ENCODE measurements around the gene TMEM178B.
"Not testable (repeated sequence)": the region's sequence is repeated elsewhere in the genome, so short reads cannot be mapped to it uniquely, and the experiment has no call there.

TMEM178B gene

GRCh38 chr7:141073641-141074161 lies at the start of gene TMEM178B:
Gene TMEM178B, plus strand, starts transcription at chr7:141074064.
- Histone ChIP-seq H3K27me3 (ENCODE audit: control insufficient read depth, insufficient read depth, low read length) (peaks cover 55% of the 10 kb centered on the region), H3K36me3 (ENCODE audit: control insufficient read depth, insufficient read depth, low read length) (no peaks in the 10 kb centered on the region), H3K9me3 (ENCODE audit: control insufficient read depth, insufficient read depth, low read length) (no peaks in the 10 kb centered on the region), H3K9ac (ENCODE audit: low read depth, low read length) (peak within 1 kb of the TSS; percentile 61), H3K4me3 (ENCODE audit: low read depth, low read length) (peak within 1 kb of the TSS; percentile 82), H3K4me1 (ENCODE audit: control insufficient read depth, insufficient read depth, low read length) (peaks cover 3% of the 10 kb centered on the region)

- Histone ChIP-seq H3K27me3 (ENCODE audit: control insufficient read depth, insufficient read depth, low read length) (no peaks in the 10 kb centered on the region), H3K4me3 (ENCODE audit: low read depth, low read length) (no peak overlapping the region), H3K9me3 (ENCODE audit: control insufficient read depth, insufficient read depth, low read length) (no peaks in the 10 kb centered on the region), H3K36me3 (ENCODE audit: control insufficient read depth, insufficient read depth, low read length) (no peaks in the 10 kb centered on the region), H3K9ac (ENCODE audit: low read depth, low read length) (no peak overlapping the region), H3K4me1 (ENCODE audit: control insufficient read depth, insufficient read depth, low read length) (no peaks in the 10 kb centered on the region)
Measured at GRCh38 chr7:141024668-141025067, 49.2 kb upstream of the TMEM178B start.

- H3K4me3 ChIP-seq (ENCODE audit: low read depth, low read length), result no peak overlapping the region
- H3K9me3 ChIP-seq (ENCODE audit: control insufficient read depth, insufficient read depth, low read length), result no peaks in the 10 kb centered on the region
- H3K36me3 ChIP-seq (ENCODE audit: control insufficient read depth, insufficient read depth, low read length), result no peaks in the 10 kb centered on the region
- no peak overlapping the region for H3K9ac ChIP-seq (ENCODE audit: low read depth, low read length)
- H3K27me3 ChIP-seq (ENCODE audit: control insufficient read depth, insufficient read depth, low read length), result no peaks in the 10 kb centered on the region
- no peaks in the 10 kb centered on the region for H3K4me1 ChIP-seq (ENCODE audit: control insufficient read depth, insufficient read depth, low read length)
Measured at GRCh38 chr7:141027043-141027442, 46.8 kb upstream of the TMEM178B start.

- Histone ChIP-seq H3K27me3 (ENCODE audit: control insufficient read depth, insufficient read depth, low read length) (no peaks in the 10 kb centered on the region), H3K36me3 (ENCODE audit: control insufficient read depth, insufficient read depth, low read length) (no peaks in the 10 kb centered on the region), H3K4me3 (ENCODE audit: low read depth, low read length) (no peak overlapping the region), H3K4me1 (ENCODE audit: control insufficient read depth, insufficient read depth, low read length) (no peaks in the 10 kb centered on the region), H3K9me3 (ENCODE audit: control insufficient read depth, insufficient read depth, low read length) (no peaks in the 10 kb centered on the region), H3K9ac (ENCODE audit: low read depth, low read length) (no peak overlapping the region)
Measured at GRCh38 chr7:141028767-141029166, 45.1 kb upstream of the TMEM178B start.

GRCh38 chr7:141032539-141033323 lies 41.1 kb upstream of the TMEM178B start:
- not testable (repeated sequence) for H3K36me3 ChIP-seq (ENCODE audit: control insufficient read depth, insufficient read depth, low read length); H3K9me3 ChIP-seq (ENCODE audit: control insufficient read depth, insufficient read depth, low read length); H3K4me1 ChIP-seq (ENCODE audit: control insufficient read depth, insufficient read depth, low read length); H3K27me3 ChIP-seq (ENCODE audit: control insufficient read depth, insufficient read depth, low read length)
- peak overlapping the region; percentile 22 for H3K4me3 ChIP-seq (ENCODE audit: low read depth, low read length)
- peak overlapping the region; percentile 47 for H3K9ac ChIP-seq (ENCODE audit: low read depth, low read length)

- not testable (repeated sequence) for H3K4me1 ChIP-seq (ENCODE audit: control insufficient read depth, insufficient read depth, low read length); H3K36me3 ChIP-seq (ENCODE audit: control insufficient read depth, insufficient read depth, low read length); H3K9ac ChIP-seq (ENCODE audit: low read depth, low read length); H3K9me3 ChIP-seq (ENCODE audit: control insufficient read depth, insufficient read depth, low read length); H3K27me3 ChIP-seq (ENCODE audit: control insufficient read depth, insufficient read depth, low read length); H3K4me3 ChIP-seq (ENCODE audit: low read depth, low read length)
Measured at GRCh38 chr7:141038100-141038499, 35.8 kb upstream of the TMEM178B start.

GRCh38 chr7:141039376-141039775 lies 34.5 kb upstream of the TMEM178B start:
- H3K36me3 ChIP-seq (ENCODE audit: control insufficient read depth, insufficient read depth, low read length), result no peaks in the 10 kb centered on the region
- H3K9me3 ChIP-seq (ENCODE audit: control insufficient read depth, insufficient read depth, low read length), result no peaks in the 10 kb centered on the region
- H3K4me1 ChIP-seq (ENCODE audit: control insufficient read depth, insufficient read depth, low read length), result no peaks in the 10 kb centered on the region
- H3K9ac ChIP-seq (ENCODE audit: low read depth, low read length), result no peak overlapping the region
- H3K4me3 ChIP-seq (ENCODE audit: low read depth, low read length), result no peak overlapping the region
- no peaks in the 10 kb centered on the region for H3K27me3 ChIP-seq (ENCODE audit: control insufficient read depth, insufficient read depth, low read length)

- Histone ChIP-seq H3K36me3 (ENCODE audit: control insufficient read depth, insufficient read depth, low read length) (no peaks in the 10 kb centered on the region), H3K4me3 (ENCODE audit: low read depth, low read length) (no peak overlapping the region), H3K9ac (ENCODE audit: low read depth, low read length) (no peak overlapping the region), H3K9me3 (ENCODE audit: control insufficient read depth, insufficient read depth, low read length) (no peaks in the 10 kb centered on the region), H3K4me1 (ENCODE audit: control insufficient read depth, insufficient read depth, low read length) (no peaks in the 10 kb centered on the region), H3K27me3 (ENCODE audit: control insufficient read depth, insufficient read depth, low read length) (no peaks in the 10 kb centered on the region)
Measured at GRCh38 chr7:141042222-141043193, 31.4 kb upstream of the TMEM178B start.

- no peaks in the 10 kb centered on the region for H3K9me3 ChIP-seq (ENCODE audit: control insufficient read depth, insufficient read depth, low read length)
- H3K4me1 ChIP-seq (ENCODE audit: control insufficient read depth, insufficient read depth, low read length), result no peaks in the 10 kb centered on the region
Measured at GRCh38 chr7:141043616-141044015, 30.2 kb upstream of the TMEM178B start.

GRCh38 chr7:141045126-141045841 lies 28.6 kb upstream of the TMEM178B start:
- H3K9me3 ChIP-seq (ENCODE audit: control insufficient read depth, insufficient read depth, low read length), result no peaks in the 10 kb centered on the region
- H3K27me3 ChIP-seq (ENCODE audit: control insufficient read depth, insufficient read depth, low read length), result no peaks in the 10 kb centered on the region
- H3K4me3 ChIP-seq (ENCODE audit: low read depth, low read length), result no peak overlapping the region
- H3K36me3 ChIP-seq (ENCODE audit: control insufficient read depth, insufficient read depth, low read length), result no peaks in the 10 kb centered on the region
- H3K4me1 ChIP-seq (ENCODE audit: control insufficient read depth, insufficient read depth, low read length), result no peaks in the 10 kb centered on the region
- H3K9ac ChIP-seq (ENCODE audit: low read depth, low read length), result no peak overlapping the region

More at GRCh38 chr7:141043616-141044015, 30.2 kb upstream of the TMEM178B start:
- no peaks in the 10 kb centered on the region for H3K36me3 ChIP-seq (ENCODE audit: control insufficient read depth, insufficient read depth, low read length)
- H3K4me3 ChIP-seq (ENCODE audit: low read depth, low read length), result no peak overlapping the region
- H3K9ac ChIP-seq (ENCODE audit: low read depth, low read length), result no peak overlapping the region
- no peaks in the 10 kb centered on the region for H3K27me3 ChIP-seq (ENCODE audit: control insufficient read depth, insufficient read depth, low read length)

GRCh38 chr7:141045842-141046620 lies 27.8 kb upstream of the TMEM178B start:
- Histone ChIP-seq H3K9ac (ENCODE audit: low read depth, low read length) (no peak overlapping the region), H3K4me1 (ENCODE audit: control insufficient read depth, insufficient read depth, low read length) (no peaks in the 10 kb centered on the region), H3K9me3 (ENCODE audit: control insufficient read depth, insufficient read depth, low read length) (no peaks in the 10 kb centered on the region)

More at GRCh38 chr7:141045842-141046620, 27.8 kb upstream of the TMEM178B start:
- H3K4me3 ChIP-seq (ENCODE audit: low read depth, low read length), result no peak overlapping the region
- H3K36me3 ChIP-seq (ENCODE audit: control insufficient read depth, insufficient read depth, low read length), result no peaks in the 10 kb centered on the region
- H3K27me3 ChIP-seq (ENCODE audit: control insufficient read depth, insufficient read depth, low read length), result no peaks in the 10 kb centered on the region
